Endometrium (tissue), 2 donors: ENCODE measurements around the gene MLLT6.

Experiments used
- FAIRE-seq: peaks from 2 replicates; lab custom pipeline; 2012; peaks lifted over from hg19 to GRCh38; lab: Jason Lieb, UNC
- donor health status: control.
- donor health status: control.

The MLLT6 gene

DNA sequence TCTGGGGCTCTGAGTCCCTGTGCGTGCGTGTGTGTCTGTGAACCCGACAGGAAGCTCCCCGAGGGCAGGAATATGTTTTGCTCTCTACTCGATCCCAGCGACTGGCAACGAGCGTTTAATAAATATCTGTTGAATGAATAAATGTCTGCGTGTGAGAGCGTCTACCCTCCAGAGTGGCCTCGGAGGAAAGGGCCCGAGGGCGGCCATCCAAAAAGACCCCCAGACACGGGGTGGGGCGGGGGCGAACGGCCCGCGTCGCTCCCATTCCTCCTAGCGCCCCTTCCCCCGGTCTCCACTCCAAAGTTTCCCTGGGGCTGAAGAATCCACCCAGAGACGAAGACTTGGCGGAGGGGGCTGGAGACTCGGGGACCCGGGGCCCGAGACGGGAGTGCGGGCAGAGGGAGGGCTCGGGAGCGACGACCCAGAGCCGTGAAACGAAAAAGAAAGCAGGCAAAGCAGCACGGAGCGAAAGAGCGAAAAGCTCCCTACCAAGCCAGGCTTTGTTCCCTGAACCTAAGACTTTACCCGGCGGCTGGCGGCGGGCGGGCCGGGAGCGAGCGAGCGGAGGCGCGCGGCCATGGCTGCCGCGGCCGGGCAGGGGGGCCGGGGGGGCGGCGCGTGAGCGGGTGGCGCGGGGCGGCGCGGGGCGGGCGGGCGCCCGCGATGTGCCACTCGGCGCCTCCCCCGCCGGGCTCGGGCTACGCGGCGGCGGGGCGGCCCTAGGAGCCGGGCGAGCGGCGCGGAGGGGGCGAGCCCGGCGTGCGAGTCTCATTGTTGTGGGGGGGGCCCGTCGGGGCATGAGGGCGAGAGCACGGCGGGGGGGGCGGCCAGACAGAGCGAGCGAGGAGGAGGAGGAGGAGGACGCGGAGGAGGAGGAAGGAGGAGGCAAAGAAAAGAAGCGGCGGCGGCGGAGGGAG is at the start of gene MLLT6:
TSS of gene MLLT6 (plus strand) at position 668 of the 917 bp plus-strand sequence. CDS start 360 bp downstream, outside the sequence.
- no peak for FAIRE-seq

DNA sequence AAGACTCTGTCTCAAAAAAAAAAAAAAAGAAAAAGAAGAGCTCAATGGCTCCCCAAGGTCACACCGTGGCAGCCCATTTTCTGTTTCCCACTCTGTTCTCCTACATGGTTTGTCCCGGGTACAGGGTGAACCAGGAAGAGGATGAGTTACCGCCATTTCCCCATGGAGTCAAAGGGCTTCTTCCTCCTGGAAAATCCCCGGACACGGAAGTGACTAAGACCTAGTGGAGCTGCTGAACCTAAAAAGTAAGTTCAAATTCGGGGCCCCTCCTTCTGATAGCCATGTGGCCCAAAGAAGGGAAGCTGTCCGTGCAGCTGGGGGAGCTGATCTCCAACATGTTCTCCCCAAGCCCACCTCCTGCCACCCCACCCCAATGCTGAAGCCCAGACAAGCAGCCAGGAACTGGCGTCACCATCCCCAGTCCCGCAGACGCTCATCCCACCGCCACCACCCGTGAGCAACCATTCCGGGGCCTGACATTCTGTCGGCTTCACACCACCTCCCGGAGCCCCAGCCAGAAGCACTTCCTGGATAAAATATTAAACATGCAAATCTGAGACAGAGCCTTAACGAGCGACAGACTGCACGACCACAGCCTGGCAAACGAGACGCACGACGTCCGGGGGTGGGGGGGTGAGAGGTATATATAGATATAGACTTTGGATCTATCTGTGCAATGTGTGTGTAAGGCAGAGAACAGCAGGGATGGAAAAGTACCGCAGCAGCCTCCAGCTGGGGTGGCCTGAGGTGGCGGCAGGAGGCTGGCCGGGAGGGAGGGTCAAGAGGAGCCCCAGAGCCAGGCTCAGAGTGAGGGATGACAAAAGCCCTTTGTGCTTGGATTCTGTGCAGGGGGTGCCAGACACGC is 47.9 kb upstream of the MLLT6 start:
- FAIRE-seq, result no peak

DNA sequence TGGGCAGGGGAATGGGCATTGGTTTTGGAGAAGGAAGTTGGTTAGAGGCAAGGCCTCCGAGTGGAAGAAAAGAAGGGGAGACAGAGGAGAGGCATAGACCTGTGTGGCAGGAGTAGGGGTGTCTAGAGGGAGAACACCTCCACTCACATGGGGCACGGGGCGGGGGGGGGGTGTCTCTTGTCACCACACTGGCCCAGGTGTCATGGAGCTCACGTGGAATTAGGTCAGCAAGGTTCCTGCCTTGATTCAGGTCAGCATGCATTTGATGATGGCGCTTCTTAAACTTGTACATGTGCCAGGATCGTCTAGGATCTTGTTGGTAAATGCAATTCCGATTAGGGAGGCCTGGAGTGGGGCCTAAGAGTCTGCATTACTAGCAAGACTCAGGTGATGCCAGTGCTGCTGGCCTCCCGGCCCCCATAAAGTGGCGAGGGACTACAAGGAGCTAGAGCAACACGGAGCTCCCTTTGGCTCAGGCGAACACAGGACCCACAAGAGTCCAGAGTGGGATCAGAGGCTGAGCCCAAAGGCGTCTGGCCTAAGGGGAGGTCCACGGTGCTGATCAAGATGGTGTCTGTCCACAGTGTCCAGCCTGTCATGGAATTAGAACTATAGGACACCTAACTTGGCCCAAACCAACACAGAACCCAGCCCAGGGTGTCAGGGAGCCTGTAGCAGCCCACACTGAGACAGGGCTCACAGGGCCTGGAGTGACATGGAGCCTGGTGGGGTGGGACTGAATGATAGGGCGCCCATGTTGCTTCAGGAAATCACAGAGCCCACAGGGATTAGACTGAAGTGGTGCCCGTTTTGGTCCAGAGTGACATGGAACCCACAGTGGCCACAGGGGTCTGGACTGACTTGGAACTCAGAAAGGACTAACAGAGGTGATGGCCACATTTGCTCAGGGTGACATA is 47.0 kb upstream of the MLLT6 start:
- FAIRE-seq, result no peak

DNA sequence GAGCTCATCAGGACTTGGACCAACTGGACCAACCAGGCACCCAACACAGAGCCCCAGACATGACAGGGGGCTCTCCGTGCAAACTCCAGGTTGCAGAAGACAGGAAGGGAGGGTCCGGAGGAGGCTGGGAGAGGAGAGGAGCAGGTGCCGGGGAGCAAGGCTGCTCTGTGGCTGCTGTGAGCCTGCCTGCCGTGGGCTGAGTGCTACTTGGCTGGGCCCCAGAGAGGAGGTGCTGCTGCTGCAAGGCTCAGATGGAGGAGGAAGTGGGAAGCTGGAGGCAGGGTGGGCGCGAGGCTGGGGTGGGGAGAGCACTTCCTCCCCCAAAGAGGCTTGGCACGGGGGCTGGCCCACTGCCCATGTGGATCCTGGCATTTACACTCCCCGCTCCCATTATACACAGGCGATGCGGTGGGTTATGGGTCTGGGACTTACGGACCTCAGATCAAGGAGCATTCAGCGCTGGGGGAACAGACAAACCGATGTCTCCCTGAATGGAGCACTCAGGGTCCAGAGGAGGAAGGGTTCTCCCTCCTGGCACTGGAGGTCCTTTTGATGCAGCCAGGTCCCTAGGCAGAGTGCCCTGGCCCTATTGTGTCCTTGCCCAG is 46.2 kb upstream of the MLLT6 start:
- no peak for FAIRE-seq

DNA sequence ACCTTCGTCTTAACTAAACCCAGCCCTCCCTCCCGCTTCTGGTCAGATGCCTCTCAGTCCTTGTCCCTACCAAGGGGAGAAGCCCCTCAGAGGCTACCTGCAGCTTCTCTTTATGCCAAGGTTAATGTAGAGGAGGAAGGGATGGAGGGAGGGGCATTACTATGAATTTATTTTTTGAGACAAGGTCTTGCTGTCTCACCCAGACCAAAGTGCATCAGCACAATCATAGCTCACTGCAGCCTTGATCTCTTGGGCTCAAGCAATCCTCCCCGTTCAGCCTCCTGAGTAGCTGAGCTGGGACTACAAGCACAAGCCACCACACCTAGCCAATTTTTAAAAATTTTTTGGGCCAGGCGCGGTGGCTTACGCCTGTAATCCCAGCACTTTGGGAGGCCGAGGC is 45.7 kb upstream of the MLLT6 start:
- no peak for FAIRE-seq

DNA sequence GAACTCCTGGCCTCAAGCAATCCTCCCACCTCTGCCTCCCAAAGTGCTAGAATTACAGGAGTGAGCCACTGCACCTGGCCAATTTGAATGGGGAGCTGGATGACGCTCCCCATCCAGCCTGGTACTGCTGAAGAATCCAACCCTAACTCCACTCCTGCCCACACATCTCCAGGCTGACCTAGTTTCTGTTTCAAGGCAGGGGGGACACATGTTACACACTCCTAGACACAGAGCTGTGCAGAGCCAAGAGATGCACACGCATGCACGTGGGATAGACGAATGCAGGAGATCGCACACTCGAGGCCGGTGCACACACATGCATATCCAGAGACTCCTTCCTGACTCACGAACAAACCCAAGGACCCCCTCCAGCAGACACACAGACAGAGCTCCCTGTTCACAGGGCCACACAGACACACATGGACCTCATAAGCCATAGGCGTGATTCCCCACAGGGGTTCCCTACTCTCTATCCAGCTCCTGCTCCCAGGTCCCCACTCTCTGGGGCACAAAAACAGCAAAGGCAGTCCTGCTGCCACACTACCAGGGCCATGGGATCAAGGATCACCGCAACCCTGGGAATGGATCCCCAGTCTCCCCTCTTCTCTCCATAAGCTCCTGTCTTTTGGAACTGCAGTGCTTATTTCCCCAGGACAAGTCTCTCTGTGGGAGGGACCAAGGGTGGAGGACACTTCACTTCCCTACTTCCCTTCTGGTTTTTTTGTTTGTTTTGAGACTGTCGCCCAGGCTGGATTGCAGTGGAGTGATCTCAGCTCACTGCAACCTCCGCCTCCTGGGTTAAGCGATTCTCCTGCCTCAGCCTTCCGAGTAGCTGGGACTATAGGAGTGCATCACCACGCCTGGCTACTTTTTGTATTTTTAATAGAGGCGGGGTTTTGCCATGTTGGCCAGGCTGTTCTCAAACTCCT is 44.7 kb upstream of the MLLT6 start:
- FAIRE-seq, result no peak

DNA sequence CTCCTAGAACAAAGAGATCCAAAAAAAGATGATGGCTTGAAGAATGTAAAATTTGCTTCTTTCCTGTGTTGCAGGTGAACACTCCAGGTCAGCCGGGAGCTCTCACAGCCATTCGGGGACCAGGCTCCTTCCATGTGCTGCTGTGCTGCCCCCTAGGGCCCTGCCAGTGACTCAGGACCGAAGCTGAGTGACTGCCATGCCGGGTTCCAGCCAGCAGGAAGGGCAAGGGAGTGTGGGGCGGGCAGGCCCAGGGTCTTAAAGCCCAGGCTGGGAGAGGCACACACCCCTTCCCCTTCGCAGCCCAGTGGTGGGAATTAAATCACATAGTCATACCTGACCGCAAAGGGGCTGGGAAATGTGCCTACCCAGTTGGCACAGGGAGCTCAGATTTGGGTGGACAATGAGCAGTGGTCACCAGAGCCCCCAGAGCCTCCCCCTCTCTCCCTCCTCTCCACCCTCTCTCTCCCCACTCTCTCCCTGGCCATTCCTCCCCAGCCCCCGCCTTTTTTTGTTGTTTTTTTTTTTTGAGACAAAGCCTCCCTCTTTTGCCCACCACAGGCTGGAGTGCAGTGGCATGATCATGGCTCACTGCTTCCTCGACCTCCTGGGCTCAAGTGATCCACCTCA is 41.8 kb upstream of the MLLT6 start:
- no peak for FAIRE-seq

DNA sequence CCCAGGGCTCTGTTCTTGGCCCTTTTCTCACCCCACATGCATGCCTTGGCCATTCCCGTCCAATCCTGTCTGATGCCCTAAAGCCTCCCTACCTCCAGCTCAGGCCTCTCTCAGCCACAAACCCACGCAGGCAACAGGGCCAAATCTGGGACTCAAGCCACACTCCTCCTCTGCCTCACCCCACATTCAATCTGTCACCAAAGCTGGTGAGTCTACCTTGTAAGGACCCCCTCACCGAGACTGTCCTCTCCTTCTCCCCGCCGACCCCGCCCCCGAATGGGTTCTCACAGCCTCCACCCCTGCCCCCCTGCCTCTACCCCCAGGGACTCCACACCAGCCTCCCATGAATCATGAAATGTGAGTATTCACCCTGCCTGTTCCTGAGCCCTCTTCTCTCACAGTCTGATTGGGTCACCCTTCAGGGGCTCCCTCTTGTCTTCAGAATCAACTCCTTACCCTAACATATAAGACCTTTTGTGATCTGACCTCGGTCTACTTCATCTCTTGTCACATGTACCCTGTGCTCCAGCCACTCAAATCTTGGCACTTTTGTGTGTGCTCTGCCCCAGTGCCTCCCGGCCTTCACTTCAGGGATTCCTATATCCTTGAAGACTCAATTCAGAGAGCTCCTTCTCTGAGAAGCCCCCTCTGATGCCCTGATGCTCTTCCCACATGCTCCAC is 41.0 kb upstream of the MLLT6 start:
- no peak for FAIRE-seq

DNA sequence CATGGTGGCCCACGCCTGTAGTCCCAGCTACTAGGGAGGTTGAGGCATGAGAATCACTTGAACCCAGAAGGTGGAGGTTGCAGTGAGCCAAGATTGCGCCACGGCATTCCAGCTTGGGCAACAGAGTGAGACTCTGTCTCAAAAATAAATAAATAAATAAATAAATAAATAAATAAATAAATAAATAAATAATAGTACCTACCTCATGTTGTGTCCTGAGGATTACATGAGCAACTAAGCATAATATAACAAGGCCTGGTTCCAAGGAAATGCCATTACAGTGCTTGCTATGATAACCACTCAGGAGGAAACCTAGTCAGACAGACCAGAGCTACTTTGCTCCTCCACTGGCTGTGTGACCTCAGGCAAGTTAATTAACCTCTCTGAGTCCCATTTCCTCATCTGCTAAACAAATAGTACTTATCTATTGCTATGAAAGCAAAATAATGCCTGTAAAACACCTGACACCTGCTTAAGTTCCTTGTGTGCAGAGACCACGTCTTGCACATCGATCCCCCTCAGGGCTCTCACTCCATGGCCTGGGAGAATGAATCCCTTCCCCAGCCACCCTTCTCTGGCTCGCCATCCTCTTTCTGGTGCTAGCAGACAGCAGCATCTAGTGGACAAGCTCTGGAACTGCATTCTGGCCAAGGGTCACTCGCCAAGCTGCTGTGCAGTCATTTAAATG is 37.8 kb upstream of the MLLT6 start:
- no peak for FAIRE-seq

DNA sequence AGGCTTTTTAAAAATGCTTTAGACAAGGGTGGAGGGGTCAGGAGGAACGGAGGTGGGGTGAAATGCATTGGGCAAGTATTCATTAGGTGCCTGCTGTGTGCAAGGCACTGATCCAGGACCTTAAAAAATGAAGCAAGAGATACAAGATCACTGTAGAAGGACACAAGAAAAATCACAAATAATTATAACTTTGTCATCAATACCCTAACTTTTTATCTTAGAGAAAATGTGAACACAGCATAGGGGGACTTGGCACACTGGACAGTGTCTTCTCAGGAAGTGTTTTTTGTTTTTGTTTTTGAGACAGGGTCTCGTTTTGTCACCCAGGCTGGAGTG is 37.3 kb upstream of the MLLT6 start:
- no peak for FAIRE-seq

DNA sequence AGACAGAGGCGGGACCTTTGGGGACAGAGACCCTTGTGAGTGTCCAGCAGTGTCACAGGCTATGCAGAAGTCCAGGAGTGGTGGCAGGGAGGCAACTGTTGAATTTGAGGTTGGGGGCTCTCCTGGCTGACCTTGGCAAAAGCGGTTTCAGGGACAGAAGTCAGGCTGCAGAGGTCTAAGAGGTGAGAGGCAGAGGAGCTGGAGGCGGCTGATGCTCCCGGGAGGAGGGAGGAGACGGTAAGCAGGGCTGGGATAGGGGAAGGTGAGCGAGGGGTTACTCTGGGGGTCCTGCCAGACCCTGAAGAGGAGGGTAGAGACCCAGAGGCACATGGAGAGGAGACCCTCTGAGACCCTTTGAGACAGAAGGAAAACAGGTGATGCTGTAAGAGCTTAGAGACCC is 35.6 kb upstream of the MLLT6 start:
- FAIRE-seq, result no peak

DNA sequence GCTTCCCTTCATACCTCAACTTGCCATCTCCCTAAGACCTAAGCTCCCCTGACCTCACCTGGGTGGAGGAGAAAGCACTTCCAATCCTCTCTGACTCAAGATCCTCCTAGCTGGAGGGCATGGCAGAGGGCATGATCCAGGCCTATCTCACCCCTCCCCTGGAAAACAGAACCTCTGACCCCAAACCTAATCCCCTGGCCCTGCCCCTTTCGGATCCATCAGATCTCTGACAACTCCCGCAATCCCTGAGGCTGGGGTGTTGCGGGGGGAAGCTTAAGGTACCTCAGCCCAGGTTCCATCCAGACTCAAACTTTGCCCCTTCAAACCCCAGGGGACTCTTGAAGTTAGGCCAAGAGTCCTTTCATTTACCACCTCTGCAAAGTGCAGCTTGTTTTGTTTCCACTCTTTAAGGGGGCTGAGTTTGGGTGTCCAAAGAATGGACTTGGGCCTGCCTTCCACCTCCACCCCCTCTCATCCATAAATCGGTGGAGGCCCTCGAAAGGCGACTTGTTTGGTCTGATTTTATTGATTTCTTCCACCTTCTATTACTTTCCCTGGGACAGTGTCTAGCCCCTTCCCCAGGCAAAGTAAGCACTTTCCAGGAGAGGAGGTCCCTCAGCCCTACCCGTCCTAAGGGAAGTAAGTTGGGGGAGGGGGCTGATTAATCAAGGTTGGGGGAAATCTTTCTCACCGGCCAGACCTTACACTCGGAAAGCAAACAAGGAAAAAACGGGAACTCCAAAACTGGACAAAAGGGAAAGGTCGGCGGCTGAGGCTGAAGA is 32.9 kb upstream of the MLLT6 start:
- no peak for FAIRE-seq

DNA sequence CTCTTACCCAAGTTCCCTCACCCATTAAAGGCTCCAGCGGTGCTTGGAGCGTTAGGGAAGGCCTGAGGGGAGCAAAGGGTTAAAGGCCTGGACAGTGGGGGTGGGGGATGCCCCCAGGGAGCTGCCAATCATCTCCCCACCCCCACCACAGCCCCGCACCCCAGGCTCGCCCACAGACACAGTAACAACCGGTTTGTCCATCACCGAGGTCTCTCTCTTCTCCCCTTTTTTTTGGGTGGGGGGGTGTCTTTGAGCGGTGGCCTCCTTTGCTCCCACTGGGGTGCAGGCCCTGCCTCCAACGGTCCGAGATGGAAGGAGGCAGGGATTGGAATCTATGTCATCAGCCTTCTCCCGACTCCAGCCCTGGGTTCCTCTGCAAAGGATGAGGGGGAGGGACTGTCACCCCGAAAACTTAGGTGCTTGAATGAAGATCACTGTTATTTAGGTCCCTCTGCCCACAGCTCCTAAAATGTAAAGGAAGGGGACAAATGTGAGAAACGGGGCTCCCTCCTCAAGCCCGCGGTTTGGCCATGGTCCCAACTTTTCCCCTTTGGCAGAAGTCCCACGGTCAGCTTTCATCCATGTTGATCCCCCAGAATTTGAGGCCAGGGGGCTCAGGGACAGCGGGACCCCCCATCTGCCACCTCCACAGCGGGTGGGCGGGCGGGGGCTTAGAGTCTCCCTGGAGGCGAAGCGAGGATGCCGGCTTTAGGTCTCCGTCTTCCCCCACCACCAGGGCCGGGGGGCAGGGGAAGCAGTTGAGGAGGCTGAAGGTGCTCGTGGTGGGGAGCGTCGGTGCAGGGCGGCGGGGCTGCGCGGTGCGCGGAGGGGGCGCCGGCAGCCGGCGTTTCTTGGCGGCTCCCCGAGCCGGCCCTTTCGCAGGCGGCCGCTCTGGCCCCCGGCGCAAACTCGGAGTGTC is 32.0 kb upstream of the MLLT6 start:
- no peak for FAIRE-seq

DNA sequence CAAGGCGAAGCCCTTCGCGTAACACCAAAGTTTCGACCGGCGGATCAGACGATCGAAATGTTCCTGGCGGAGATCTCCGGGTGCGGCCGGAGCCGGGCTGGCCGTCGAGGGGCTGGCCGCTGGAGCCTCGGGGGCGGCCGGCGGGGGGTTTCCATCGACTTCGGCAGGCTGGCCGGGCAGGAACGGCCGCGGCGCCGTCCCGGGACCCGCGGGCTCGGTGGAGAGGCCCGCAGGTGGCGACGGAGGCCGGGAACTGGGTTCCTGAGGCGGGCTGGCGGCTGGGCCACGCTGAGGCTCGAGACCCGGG is 31.4 kb upstream of the MLLT6 start:
- FAIRE-seq, result no peak

DNA sequence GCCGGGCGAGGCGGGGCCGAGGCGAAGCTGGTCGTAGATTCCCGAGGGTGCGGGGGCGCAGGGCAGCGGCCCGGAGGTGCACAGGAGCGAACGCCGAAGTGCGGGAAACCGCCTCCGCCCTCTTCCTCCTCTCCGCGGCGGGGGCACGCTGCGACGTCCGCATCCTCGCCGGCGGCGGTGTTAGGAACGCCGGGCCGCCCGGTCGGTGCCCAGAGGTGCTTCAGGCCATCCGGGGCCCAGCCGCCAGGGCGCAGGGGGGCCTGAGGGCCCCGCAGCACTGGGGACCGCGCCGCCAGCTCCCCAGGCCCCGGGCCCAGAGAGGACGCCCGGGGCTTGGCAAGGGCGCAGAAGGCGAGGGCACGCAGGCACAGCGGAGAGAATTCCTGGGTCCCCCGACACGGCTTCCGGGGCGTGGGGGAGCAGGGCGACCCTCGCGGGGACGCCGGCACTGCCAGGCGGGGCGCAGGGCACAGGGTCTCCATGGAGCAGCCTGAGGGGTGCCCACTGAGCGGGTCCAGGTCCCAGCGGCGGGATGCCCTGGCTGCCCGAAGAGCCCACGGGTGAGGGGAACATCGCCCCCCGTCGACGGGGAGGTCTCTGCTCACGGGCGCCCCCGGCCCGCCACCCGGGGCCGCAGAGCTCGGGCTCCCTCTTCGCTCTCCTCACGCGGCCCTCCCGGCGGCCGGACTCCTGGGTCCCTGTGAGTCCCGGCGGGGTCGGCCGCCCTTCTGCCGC is 30.9 kb upstream of the MLLT6 start:
- FAIRE-seq, result no peak
